Activated naive CD4-positive, alpha-beta T cell treated with anti-CD3 and anti-CD28 coated beads, Interleukin-2, amount 50 U/mL, for 72 hours (primary cell): Measurements from ENCODE around the gene CREBBP. TPM values are rescaled to one million over a fixed set of nuclear protein-coding genes. Genes with fewer than 3 reads are reported as not detected.
A peak's percentile ranks its signal among the peaks of the same experiment; 100 is the strongest.
"Not testable (repeated sequence)": the region's sequence is repeated elsewhere in the genome, so short reads cannot be mapped to it uniquely, and the experiment has no call there.

Experiments used
- ATAC-seq, 2 donors: fragments of 150-1000 bp; cut with Tn5 transposase; 2 replicates each; pipeline ENCODE4 v1.10.0; 2021; ENCODE audit warnings: mild to moderate bottlenecking in 2 of 2, moderate library complexity in 2 of 2
- DNase-seq, 2 donors: peaks; one replicate each; pipeline ENCODE4 v3.0.0; 2021 to 2022; ENCODE audit warnings: low spot score in 2 of 2
- H3K27ac Mint-ChIP-seq, 2 donors: one replicate each; pipeline ENCODE4 v1.8.0; 2022; ENCODE audit warnings: mild to moderate bottlenecking in 2 of 2, mixed read lengths in 2 of 2
- H3K36me3 Mint-ChIP-seq, 2 donors: one replicate each; pipeline ENCODE4 v1.8.0; 2022; ENCODE audit warnings: mixed read lengths in 2 of 2
- H3K9me3 Mint-ChIP-seq, 2 donors: one replicate each; pipeline ENCODE4 v1.8.0; 2022; ENCODE audit warnings: mixed read lengths in 2 of 2
- total RNA-seq, 2 donors: library from RNA; stranded (reverse); gene quantifications; one replicate each; pipeline ENCODE4 v1.2.3, GENCODE V29; 2022

CREBBP gene
- total RNA-seq, 2 donors from 2014 or later = 39.9 to 50.0 TPM

DNA sequence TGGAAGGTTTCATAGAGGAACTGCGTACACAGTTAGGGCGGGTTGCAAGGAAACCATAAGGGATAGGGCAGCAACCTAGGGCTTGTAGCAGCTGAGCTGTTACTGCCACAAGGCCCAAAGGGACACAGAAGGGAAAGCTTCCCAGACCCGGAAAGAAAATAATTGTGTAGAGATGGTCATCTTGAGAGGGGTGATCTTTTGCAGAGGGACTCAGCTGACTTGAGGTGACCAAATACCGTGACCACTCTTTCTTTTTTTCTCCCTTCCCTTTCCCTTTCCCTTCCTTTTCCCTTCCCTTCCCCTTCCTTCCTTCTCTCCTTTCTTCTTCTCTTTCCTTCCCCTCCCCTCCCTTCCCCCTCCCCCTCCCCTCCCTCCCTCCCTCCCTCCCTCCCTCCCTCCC, 8.5 kb upstream of the CREBBP start:
- ATAC-seq = no peak
- Mint-ChIP-seq H3K27ac (no peak overlapping the region), H3K36me3 (no peaks in the 10 kb centered on the region), H3K9me3 (no peaks in the 10 kb centered on the region)
- DNase-seq = no peak

DNA sequence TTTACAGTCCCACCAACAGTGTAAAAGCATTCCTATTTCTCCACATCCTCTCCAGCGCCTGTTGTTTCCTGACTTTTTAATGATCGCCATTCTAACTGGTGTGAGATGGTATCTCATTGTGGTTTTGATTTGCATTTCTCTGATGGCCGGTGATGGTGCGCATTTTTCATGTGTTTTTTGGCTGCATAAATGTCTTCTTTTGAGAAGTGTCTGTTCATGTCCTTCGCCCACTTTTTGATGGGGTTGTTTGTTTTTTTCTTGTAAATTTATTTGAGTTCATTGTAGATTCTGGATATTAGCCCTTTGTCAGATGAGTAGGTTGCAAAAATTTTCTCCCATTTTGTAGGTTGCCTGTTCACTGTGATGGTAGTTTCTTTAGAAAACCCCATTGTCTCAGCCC, 5.5 kb upstream of the CREBBP start:
- H3K36me3 Mint-ChIP-seq, H3K27ac Mint-ChIP-seq, H3K9me3 Mint-ChIP-seq, DNase-seq, ATAC-seq: not testable (repeated sequence)

DNA sequence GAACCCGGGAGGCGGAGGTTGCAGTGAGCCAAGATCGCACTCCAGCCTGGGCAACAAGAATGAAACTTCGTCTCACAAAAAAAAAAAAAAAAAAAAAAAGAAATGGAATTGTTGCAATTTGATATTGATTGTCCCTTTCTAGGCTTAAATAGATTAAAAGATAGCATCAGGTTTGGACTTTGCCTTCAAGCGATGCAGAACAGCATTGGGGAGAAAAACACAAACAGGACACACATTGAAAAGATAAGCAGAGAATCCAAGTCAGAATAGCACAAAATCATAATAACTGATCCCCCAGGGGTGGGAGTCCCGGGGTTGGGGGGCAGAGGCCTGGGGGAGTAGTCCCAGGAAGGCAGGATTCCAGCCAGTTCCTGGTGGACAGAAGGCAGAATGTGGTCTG, 3.9 kb upstream of the CREBBP start:
- H3K9me3 Mint-ChIP-seq = no peaks in the 10 kb centered on the region
- DNase-seq = no peak
- ATAC-seq = no peak
- peaks cover 0 to under 1% of the 10 kb centered on the region in 2 donors for H3K36me3 Mint-ChIP-seq
- H3K27ac Mint-ChIP-seq = no peak overlapping the region

DNA sequence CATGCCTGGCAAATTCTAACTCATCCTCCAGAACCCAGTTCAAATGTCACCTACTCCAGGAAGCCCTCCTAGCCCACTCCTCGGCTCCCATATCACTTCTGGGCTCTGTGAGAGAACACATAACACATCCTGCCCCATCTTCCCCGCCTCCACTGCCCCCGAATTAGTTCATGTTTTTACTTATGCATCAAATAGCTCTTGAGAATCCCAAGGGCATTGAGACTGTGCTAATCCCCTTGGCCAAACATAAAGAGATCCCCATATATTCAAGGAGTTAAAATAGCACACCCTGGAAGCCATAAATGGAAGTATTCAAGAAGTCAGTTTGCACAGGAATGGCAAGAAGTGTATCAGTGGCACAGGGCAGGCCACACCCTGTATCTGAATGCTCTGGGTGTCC, 2.0 kb upstream of the CREBBP start:
- DNase-seq (no peak), ATAC-seq (no peak)
- H3K27ac Mint-ChIP-seq = peak overlapping the region in 1 of 2 donors; percentile 83

DNA sequence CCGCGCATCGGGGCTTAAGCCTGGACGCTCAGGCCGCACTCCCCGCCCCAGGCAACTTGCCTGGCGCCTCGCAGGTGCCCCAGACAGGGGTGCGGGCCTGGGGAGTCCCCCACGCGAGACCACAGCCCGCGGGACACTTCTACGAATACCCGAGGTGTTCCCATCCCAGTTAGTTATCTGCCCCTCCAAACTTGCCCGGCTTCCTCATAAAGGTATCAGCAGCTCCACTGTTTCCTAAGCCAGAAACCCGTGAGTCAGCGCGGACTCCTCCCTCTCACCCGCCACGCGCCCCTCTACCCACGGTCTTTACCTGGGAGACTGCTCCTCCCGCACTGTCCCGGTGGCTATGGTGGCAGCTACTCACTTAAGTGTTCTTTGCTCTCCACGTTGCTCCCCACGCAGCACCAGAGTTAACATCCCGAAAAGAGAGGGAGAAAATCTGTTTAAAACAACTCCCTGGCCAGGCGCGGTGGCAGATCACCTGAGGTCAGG, 1.0 kb upstream of the CREBBP start:
- H3K9me3 Mint-ChIP-seq = no peaks in the 10 kb centered on the region
- peak overlapping the region in 1 of 2 donors; percentile 83 for H3K27ac Mint-ChIP-seq
- DNase-seq (no peak), ATAC-seq (no peak)
- H3K36me3 Mint-ChIP-seq = peaks cover 19 to 21% of the 10 kb centered on the region in 2 donors

More for the DNA sequence above, 2.0 kb upstream of the CREBBP start:
- H3K9me3 Mint-ChIP-seq = no peaks in the 10 kb centered on the region
- H3K36me3 Mint-ChIP-seq = peaks cover 11 to 19% of the 10 kb centered on the region in 2 donors

DNA sequence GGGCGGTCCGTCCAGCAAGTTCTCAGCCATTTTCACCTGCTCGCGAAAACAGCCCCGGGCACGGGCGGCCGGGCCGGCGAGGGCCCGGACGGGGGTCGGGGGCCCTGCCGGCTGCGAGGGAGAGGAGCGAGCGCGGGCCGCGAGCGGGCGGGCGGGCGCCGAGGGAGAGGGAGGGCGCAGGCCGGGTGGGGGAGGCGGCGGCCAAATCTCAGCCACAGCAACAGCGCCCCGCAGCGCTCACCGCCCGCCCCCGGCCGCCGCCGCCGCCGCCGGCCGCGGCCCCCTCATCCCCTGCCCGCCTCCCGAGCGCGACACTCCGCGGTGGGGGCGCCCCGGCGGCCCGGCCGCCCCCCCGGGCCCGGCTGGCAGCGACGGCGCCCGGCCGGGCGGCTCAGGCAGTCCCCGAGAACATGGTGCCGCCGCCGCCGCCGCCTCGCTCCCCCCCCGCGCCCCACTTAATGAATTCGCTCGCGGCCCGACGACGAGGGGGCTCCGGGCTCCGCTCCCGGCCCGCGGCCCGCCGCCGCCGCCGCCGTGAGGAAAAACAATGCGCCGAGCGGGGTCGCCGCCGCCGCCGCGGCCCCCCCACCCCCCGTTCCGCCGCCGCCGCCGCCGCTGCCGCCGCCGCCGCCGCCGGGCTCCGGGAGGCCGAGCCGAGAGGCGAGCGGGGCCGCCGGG, 487 bp downstream of the CREBBP start:
- DNase-seq (peak in 1 of 2 donors; percentile 68), ATAC-seq (peak; percentile 59 to 65)
- Mint-ChIP-seq H3K9me3 (no peaks in the 10 kb centered on the region), H3K36me3 (peaks cover 19 to 23% of the 10 kb centered on the region in 2 donors), H3K27ac (no peak overlapping the region)

DNA sequence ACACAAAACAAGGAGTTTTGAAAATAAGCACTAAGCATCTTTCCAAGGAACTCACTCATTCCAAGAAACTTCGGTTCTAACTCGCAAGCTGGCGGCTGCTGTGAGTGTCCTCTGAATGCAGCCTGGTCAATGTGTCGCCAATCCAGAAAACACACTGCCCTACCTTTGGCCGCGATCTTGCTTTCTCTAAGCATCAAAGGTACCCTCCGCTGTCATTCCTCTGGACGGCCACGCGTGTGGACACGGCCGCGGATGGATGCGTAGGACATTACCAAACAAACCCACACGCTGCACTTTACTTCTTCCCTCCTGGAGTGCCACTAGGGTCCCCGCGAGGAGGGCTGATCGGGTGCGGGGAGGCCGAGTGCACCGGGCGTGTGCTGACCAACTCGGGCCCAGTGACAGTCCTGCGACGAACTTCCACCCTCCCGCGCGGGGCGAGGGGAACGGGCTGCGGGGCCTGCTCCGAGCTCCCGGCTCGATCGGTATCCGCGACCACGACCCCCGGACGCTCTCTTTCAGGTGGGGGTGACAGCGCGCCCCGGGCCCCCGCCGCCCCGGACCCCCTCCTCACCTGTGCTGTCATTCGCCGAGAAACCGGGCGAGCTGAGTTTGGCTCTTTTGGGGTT, 1.1 kb downstream of the CREBBP start:
- DNase-seq = peak in 1 of 2 donors; percentile 27
- no peaks in the 10 kb centered on the region for H3K9me3 Mint-ChIP-seq
- ATAC-seq = peak; percentile 12 to 27

DNA sequence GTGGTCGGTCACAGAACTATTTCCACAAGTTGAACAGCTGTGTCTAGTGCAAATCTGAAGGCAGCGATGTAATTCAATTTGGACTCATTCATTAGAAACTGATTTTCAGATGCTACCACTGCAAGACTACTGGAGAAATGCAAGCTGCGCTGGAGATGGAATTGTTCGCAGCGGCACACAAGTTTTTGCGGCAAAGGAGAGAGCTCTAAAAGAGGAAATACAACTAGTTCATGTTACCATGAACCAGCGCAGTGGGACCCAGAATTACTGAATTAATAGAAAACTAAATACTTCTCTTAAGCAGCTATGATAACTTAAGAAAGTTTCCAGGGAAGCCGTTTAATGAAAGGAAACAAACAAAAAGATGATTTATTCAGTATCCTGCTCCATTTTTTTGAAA, 1.9 kb downstream of the CREBBP start:
- no peak for ATAC-seq

More for the DNA sequence above, 1.1 kb downstream of the CREBBP start:
- Mint-ChIP-seq H3K27ac (peak overlapping the region; percentile 84), H3K36me3 (peaks cover 19 to 23% of the 10 kb centered on the region in 2 donors)

DNA sequence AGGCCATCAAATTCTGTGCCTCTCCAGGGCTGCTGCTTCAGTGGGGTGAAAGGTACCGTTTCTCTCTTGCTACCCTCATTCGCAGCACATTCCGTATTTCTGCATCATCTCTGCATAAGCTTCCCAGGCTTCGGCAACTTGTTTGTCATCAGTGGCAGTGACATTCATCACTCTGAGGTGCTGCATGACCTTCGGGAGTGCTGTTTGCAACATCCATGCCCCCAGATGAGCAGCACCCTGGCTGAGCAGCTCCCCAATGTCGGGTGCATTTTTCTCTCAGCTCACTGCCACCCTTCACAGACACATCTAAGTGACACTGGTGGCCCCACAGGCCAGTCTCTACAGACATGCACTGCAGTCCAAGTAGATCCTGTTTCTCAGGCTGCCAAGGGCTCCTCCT, 3.8 kb downstream of the CREBBP start:
- no peaks in the 10 kb centered on the region for H3K9me3 Mint-ChIP-seq
- ATAC-seq = no peak
- peak overlapping the region in 1 of 2 donors; percentile 2 for H3K27ac Mint-ChIP-seq
- DNase-seq = no peak
- peaks cover 19 to 23% of the 10 kb centered on the region in 2 donors for H3K36me3 Mint-ChIP-seq

More for the DNA sequence above, 1.9 kb downstream of the CREBBP start:
- no peaks in the 10 kb centered on the region for H3K9me3 Mint-ChIP-seq
- peaks cover 19 to 23% of the 10 kb centered on the region in 2 donors for H3K36me3 Mint-ChIP-seq
- no peak for DNase-seq
- H3K27ac Mint-ChIP-seq = peak overlapping the region; percentile 84

DNA sequence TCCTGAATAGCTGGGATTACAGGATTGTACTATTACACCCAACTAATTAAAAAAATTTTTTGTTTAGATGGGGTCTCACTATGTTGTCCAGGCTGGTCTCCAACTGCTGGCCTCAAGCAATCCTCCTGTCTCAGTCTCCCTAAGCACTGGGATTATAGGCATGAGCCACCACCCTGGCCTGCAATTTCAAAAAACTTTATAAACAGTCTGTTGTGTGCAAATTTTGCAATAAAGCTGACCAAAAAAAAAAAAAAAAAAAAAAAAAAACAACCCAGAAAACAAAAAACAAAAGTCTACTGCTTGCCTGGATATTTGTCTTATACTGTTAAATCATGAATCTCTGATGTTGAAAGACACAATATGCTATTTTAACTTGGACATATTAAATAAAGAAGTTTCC, 4.4 kb downstream of the CREBBP start:
- peak overlapping the region in 1 of 2 donors; percentile 55 for H3K27ac Mint-ChIP-seq
- no peak for DNase-seq
- H3K9me3 Mint-ChIP-seq = no peaks in the 10 kb centered on the region
- ATAC-seq = no peak
- H3K36me3 Mint-ChIP-seq = peaks cover 19 to 23% of the 10 kb centered on the region in 2 donors

DNA sequence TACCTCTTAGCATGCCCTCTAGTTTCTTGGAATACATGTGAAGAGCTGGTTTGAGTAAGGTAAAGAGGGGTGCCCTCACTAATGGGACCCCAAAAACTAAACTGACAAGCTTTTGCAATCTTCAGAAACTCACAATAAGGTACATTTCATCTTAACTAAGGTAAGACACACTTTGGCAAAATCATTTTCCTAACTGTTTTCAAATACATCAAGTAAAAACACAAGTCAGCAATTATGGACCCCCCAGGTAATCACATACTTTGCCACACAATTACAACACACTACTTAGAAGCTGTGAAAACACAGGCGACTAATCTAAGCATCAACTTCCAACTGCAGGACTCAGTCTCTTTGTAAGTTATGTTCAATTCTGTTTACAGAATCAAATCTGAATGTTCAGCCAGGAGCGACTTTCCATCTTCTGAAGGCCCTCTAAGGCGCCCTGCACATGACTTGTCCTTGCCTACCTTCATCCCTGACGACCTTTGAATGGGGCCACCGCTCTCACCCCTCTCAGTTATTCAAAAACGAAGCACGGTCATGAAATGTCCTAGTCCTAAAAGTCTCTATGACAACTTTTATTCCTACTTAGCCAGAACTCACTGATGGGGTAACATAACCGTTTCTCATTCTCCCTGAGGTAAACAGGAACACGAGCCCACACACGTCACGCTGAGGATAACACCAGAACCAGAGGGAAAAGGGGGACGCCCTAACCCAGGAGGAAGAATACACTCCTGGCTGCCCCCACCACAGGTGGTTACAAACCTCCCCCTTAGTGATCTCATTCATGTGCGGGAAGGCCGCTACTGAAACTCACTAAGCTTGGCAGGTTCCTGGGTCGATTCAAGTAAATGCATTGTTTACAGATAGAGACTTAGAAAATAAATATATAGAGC, 5.5 kb downstream of the CREBBP start:
- ATAC-seq = no peak

DNA sequence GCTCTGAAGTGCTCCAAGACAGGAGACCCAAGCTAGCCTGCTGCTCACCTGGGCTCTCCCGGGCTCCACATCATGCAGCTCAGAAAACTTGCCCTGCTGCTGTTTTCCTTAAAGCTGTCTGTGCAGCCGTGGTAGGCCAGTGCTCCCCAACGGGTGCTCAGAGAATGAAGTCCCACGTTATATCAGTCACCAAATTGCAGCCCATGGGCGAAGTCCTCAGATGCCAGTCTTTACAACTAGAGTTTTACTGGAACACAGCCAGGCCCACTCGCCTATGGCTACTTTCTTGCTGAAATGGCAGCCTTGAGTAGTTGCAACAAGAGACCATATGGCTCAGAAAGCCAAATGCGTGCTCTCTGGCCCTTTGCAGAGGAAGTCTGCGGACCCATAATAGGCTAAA, 6.3 kb downstream of the CREBBP start:
- DNase-seq (no peak), ATAC-seq (no peak)
- Mint-ChIP-seq H3K36me3 (peaks cover 17 to 23% of the 10 kb centered on the region in 2 donors), H3K9me3 (no peaks in the 10 kb centered on the region), H3K27ac (no peak overlapping the region)

More for the DNA sequence above, 5.5 kb downstream of the CREBBP start:
- H3K36me3 Mint-ChIP-seq = peaks cover 19 to 23% of the 10 kb centered on the region in 2 donors
- H3K27ac Mint-ChIP-seq = peak overlapping the region in 1 of 2 donors; percentile 10
- DNase-seq = no peak
- no peaks in the 10 kb centered on the region for H3K9me3 Mint-ChIP-seq

DNA sequence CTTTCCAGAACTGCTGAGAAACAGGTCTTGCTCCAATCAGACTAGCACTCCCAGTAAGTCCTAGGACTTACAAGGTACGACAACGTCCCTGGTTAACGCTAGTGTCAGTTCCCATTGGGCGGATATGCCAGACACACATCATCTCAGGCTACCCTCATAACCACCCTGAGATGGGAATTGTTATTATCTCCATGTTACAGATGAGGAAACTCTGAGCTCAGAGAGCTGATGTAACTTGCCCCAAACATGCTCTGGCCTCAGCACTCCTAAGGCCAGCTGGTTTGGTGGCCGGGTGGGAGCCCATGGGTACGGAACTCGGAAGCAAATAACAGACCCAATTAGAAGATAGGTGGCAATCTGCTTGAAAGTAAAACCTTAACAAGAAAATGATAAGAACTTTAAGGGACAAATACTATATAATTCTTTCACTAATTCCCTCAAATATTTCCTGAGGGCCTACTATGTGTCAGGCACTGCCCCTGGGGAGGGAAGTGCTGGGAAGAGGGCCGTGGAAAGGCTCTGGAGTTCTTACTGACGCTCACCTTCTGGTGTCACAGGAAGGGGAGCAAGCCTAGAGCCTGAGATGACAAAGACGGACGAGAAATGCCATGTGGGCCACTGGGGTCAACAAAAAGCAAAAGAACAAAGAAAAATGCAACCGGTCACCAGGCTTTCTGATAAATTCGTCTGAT, 6.9 kb downstream of the CREBBP start:
- H3K27ac Mint-ChIP-seq = no peak overlapping the region
- ATAC-seq (no peak), DNase-seq (no peak)
- peaks cover 11 to 23% of the 10 kb centered on the region in 2 donors for H3K36me3 Mint-ChIP-seq
- H3K9me3 Mint-ChIP-seq = no peaks in the 10 kb centered on the region

DNA sequence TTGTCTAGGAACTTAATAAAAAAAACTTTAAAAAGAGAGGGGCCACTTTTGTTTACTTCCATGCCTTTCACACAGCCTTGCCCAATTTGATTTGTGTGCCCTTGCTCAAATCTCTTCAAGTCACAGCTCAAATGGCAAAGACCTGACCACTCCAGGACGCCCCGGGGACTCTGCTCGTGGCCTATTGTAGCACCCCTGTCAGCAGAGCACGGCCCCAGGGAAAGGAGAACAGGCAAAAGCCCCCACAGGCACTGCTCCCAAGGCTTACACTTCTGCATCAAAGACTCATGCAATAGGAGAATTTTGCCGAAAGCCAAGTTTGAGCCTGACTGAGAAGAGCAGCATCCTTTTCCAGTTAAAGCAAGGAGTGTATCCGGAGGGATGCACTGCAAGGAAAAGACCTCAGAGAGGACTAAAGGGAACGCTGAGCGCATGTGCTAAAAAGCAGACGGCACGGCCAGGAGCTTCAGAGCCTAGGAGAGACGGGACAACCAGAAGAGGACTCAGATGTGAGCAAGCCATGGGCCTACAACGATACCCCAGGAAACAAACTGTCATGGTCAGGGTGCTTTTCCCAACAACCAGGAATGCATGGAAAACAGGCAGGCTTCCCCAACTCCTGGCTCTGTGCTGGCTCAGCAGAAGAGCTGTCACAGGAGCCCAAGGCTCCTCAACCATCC, 8.2 kb downstream of the CREBBP start:
- H3K9me3 Mint-ChIP-seq = no peaks in the 10 kb centered on the region
- H3K36me3 Mint-ChIP-seq = peaks cover 0 to 11% of the 10 kb centered on the region in 2 donors
- no peak for DNase-seq
- H3K27ac Mint-ChIP-seq = peak overlapping the region in 1 of 2 donors; percentile 34
- ATAC-seq = no peak

DNA sequence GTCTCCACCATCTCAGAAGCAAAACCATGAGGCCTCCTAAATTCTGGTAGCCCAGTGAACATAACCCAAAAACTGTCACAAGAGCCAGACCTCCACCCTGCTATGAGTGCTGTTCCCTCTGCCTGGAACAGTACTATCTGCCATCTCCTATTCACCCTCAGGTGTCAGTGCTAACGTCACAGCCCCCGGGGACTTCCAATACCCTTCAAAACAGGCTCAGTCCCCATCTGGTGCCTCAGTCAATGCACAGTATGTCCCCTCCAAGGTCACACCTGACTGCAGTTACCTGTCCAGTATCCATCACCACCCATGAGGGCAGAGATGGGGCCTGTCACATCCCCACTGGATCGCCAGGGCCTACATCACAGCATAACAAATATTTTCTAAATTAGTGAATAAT, 11.5 kb downstream of the CREBBP start:
- Mint-ChIP-seq H3K27ac (peak overlapping the region; percentile 10 to 69), H3K9me3 (no peaks in the 10 kb centered on the region), H3K36me3 (no peaks in the 10 kb centered on the region)
- ATAC-seq (no peak), DNase-seq (no peak)

DNA sequence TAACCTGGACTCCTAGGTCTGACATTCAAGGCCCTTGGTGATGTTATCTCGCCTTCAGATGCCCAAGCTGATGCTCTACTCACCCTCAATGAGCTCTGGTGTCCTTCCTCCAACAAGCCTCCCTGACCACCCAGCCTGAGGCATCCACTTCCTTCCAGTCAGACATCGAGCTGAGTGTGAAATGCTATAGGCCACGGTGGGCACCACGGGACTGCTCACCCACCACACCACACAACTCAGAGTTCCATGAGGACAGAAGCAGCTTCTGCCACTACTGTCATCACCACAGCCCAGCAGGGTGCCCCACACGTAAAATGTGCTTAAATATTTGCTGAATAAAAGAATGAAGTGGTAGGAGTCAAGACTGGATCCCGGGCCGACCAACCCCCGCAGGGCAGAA, 12.0 kb downstream of the CREBBP start:
- peak in 1 of 2 donors; percentile 46 for ATAC-seq

More for the DNA sequence above, 12.0 kb downstream of the CREBBP start:
- H3K9me3 Mint-ChIP-seq = no peaks in the 10 kb centered on the region
- DNase-seq = no peak
- H3K36me3 Mint-ChIP-seq = no peaks in the 10 kb centered on the region
- H3K27ac Mint-ChIP-seq = peak overlapping the region; percentile 10 to 69
